ENCODE measurements around the gene ACP2.

The ACP2 gene, protein sequence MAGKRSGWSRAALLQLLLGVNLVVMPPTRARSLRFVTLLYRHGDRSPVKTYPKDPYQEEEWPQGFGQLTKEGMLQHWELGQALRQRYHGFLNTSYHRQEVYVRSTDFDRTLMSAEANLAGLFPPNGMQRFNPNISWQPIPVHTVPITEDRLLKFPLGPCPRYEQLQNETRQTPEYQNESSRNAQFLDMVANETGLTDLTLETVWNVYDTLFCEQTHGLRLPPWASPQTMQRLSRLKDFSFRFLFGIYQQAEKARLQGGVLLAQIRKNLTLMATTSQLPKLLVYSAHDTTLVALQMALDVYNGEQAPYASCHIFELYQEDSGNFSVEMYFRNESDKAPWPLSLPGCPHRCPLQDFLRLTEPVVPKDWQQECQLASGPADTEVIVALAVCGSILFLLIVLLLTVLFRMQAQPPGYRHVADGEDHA

DNA sequence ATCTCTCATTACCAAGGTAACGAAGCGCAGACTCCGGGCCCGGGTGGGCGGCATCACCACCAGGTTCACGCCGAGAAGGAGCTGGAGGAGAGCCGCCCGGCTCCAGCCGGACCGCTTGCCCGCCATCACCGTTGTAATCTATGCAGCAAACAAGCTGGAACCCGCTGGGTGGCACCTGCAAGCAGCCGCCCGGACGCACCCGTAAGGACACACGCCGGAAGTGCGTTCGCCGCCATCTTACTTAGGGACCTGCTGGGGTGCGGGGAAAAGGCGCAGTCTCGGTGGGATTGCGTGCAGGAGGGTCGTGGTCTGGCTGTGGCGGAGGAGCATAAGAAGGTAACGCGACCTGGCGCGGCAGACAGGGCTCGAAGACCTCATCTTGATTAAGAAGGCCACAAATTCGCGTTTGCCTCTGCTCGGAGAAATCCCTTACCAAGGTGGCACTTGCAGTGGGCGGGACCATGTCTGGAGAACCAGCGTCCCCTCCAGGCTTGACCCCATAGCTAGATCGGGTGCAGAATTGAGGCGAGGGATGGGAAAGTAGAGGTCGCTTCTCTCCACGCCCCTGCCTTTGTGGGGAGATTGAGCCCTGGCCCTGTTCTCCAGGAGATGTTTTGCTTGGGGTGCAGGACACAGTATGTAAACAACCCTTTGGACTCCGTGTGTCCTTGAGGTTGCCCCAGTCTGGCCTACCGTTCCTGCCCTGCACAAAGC, at the start of gene ACP2:
ACP2 (minus strand) TSS at position 151 of the 714 bp plus-strand sequence; CDS start at position 126, 25 bp downstream.
- no peaks in the 10 kb centered on the region for H3K27me3 ChIP-seq (replicated peaks; ENCODE audit: control insufficient read depth, insufficient read depth, low read length)
- peak within 1 kb of the TSS; percentile 89 for H3K4me3 ChIP-seq (ENCODE audit: low read length)
- DNase-seq (ENCODE audit: low read depth): peak; percentile 96

DNA sequence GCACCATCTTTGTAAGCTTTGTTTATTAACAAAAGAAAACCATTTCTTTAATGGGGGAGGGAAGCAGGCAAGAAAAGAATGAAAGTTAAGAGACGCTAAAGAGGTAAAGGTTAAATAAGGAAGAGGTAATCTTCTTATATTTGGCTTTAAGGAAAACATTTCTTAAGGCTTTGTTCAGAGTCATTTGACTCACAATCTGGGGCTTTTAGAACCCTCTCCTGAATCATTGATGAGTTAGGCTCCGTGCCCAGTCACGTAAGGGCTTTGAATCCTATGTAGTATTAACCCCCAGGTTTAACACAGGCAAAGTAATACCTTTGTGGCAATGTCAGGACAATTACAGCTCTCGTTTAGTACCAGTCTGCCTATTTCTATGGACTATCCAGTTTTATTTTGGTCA, 47.4 kb upstream of the ACP2 start:
- H3K4me1 ChIP-seq (ENCODE audit: control insufficient read depth, insufficient read depth, low read length): no peaks in the 10 kb centered on the region
- H3K27me3 ChIP-seq (replicated peaks; ENCODE audit: control insufficient read depth, insufficient read depth, low read length): no peaks in the 10 kb centered on the region
- H3K9me3 ChIP-seq (ENCODE audit: control insufficient read depth, low read length): peaks cover 4% of the 10 kb centered on the region
- H3K4me3 ChIP-seq (ENCODE audit: low read length): no peak overlapping the region
- peaks cover 85% of the 10 kb centered on the region for H3K36me3 ChIP-seq (ENCODE audit: control insufficient read depth, insufficient read depth, low read length, severe bottlenecking)
- H3K9ac ChIP-seq (ENCODE audit: low read length): no peak overlapping the region
- DNase-seq (ENCODE audit: low read depth): no peak

More for the DNA sequence above, at the start of gene ACP2:
- Histone ChIP-seq H3K4me1 (ENCODE audit: control insufficient read depth, insufficient read depth, low read length) (peaks cover 27% of the 10 kb centered on the region), H3K36me3 (ENCODE audit: control insufficient read depth, insufficient read depth, low read length, severe bottlenecking) (peaks cover 18% of the 10 kb centered on the region), H3K9me3 (ENCODE audit: control insufficient read depth, low read length) (no peaks in the 10 kb centered on the region), H3K9ac (ENCODE audit: low read length) (peak within 1 kb of the TSS; percentile 90)

- Histone ChIP-seq H3K9ac (ENCODE audit: low read length) (no peak overlapping the region), H3K36me3 (ENCODE audit: control insufficient read depth, insufficient read depth, low read length, severe bottlenecking) (peaks cover 87% of the 10 kb centered on the region), H3K4me1 (ENCODE audit: control insufficient read depth, insufficient read depth, low read length) (no peaks in the 10 kb centered on the region), H3K27me3 (replicated peaks; ENCODE audit: control insufficient read depth, insufficient read depth, low read length) (no peaks in the 10 kb centered on the region), H3K9me3 (ENCODE audit: control insufficient read depth, low read length) (peaks cover 4% of the 10 kb centered on the region), H3K4me3 (ENCODE audit: low read length) (no peak overlapping the region)
- DNase-seq (ENCODE audit: low read depth): no peak
These were observed 46.8 kb upstream of the ACP2 start for GRCh38 chr11:47295385-47295784.

- Histone ChIP-seq H3K36me3 (ENCODE audit: control insufficient read depth, insufficient read depth, low read length, severe bottlenecking) (peaks cover 92% of the 10 kb centered on the region), H3K4me1 (ENCODE audit: control insufficient read depth, insufficient read depth, low read length) (no peaks in the 10 kb centered on the region), H3K4me3 (ENCODE audit: low read length) (no peak overlapping the region), H3K9ac (ENCODE audit: low read length) (no peak overlapping the region), H3K27me3 (replicated peaks; ENCODE audit: control insufficient read depth, insufficient read depth, low read length) (no peaks in the 10 kb centered on the region), H3K9me3 (ENCODE audit: control insufficient read depth, low read length) (no peaks in the 10 kb centered on the region)
- DNase-seq (ENCODE audit: low read depth): no peak
These were observed 41.2 kb upstream of the ACP2 start for GRCh38 chr11:47289856-47290255.

GRCh38 chr11:47288066-47288465, 39.5 kb upstream of the ACP2 start:
- Histone ChIP-seq H3K4me3 (ENCODE audit: low read length) (no peak overlapping the region), H3K9me3 (ENCODE audit: control insufficient read depth, low read length) (no peaks in the 10 kb centered on the region), H3K27me3 (replicated peaks; ENCODE audit: control insufficient read depth, insufficient read depth, low read length) (no peaks in the 10 kb centered on the region), H3K9ac (ENCODE audit: low read length) (no peak overlapping the region), H3K36me3 (ENCODE audit: control insufficient read depth, insufficient read depth, low read length, severe bottlenecking) (peaks cover 96% of the 10 kb centered on the region), H3K4me1 (ENCODE audit: control insufficient read depth, insufficient read depth, low read length) (no peaks in the 10 kb centered on the region)
- no peak for DNase-seq (ENCODE audit: low read depth)

DNA sequence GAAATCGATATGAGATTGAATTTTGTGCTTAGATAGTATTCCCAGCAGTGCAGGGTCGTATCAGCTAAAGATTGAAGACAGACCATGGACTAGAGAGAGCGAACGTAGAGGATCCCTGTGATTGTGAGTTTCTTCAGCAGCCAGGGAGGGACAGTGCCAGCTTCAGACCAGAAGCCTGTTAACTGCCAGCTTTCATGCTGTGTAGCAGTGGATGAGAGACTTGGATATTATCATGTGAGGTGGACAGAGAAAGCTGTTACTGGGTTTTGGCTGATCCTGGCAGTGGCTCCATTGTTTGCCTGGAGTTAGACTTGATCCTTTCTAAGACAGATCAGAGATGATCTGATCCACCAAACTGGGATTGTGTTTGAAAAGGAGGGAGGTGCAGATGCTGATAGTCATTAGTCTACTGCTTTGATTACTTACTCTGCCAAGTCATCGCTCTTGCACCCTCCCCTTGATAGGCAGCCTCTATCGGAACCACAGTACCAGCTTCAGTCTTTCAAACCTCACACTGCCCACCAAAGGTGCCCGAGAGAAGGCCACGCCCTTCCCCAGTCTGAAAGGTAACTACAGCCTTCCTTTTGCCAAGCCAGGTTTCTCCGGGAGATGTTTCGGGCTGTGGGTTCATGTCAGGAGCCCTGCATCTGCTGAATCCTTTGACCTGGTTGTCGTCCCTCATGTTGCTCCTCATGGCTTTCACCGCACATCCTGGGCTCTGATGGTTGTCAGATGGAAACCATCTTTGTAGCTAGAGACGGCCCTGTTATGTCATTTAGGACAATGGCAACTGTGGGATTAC, 37.6 kb upstream of the ACP2 start:
- no peaks in the 10 kb centered on the region for H3K9me3 ChIP-seq (ENCODE audit: control insufficient read depth, low read length)
- H3K4me1 ChIP-seq (ENCODE audit: control insufficient read depth, insufficient read depth, low read length): no peaks in the 10 kb centered on the region
- H3K36me3 ChIP-seq (ENCODE audit: control insufficient read depth, insufficient read depth, low read length, severe bottlenecking): peaks cover 95% of the 10 kb centered on the region
- no peak for DNase-seq (ENCODE audit: low read depth)
- H3K4me3 ChIP-seq (ENCODE audit: low read length): no peak overlapping the region
- H3K9ac ChIP-seq (ENCODE audit: low read length): no peak overlapping the region
- no peaks in the 10 kb centered on the region for H3K27me3 ChIP-seq (replicated peaks; ENCODE audit: control insufficient read depth, insufficient read depth, low read length)

GRCh38 chr11:47284151-47284550, 35.5 kb upstream of the ACP2 start:
- DNase-seq (ENCODE audit: low read depth): no peak
- H3K27me3 ChIP-seq (replicated peaks; ENCODE audit: control insufficient read depth, insufficient read depth, low read length): no peaks in the 10 kb centered on the region
- no peak overlapping the region for H3K4me3 ChIP-seq (ENCODE audit: low read length)
- H3K36me3 ChIP-seq (ENCODE audit: control insufficient read depth, insufficient read depth, low read length, severe bottlenecking): peaks cover 93% of the 10 kb centered on the region
- H3K4me1 ChIP-seq (ENCODE audit: control insufficient read depth, insufficient read depth, low read length): no peaks in the 10 kb centered on the region
- H3K9me3 ChIP-seq (ENCODE audit: control insufficient read depth, low read length): no peaks in the 10 kb centered on the region
- H3K9ac ChIP-seq (ENCODE audit: low read length): no peak overlapping the region

- Histone ChIP-seq H3K9me3 (ENCODE audit: control insufficient read depth, low read length) (no peaks in the 10 kb centered on the region), H3K36me3 (ENCODE audit: control insufficient read depth, insufficient read depth, low read length, severe bottlenecking) (peaks cover 96% of the 10 kb centered on the region), H3K4me3 (ENCODE audit: low read length) (no peak overlapping the region), H3K4me1 (ENCODE audit: control insufficient read depth, insufficient read depth, low read length) (peaks cover 3% of the 10 kb centered on the region), H3K27me3 (replicated peaks; ENCODE audit: control insufficient read depth, insufficient read depth, low read length) (no peaks in the 10 kb centered on the region), H3K9ac (ENCODE audit: low read length) (no peak overlapping the region)
- DNase-seq (ENCODE audit: low read depth): no peak
These were observed 33.8 kb upstream of the ACP2 start for GRCh38 chr11:47282462-47282861.

DNA sequence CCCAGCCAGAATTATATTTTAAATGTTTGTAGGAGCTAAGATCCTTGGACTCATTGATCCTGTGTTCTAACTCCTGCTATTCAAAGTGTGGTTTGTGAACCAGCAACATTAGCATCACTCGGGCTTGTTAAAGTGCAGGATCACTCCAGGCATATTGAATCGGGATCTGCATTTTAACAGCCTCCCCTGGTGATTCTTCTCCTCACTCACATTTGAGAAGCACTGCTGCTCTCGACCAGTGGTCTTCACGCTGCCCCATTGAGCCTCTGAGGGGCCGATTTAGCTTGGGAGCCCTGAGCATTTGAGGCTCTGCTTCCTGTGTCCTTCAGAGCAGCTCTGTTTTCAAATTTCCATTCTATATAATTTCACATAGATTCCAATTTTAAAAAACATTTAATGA, 32.2 kb upstream of the ACP2 start:
- no peaks in the 10 kb centered on the region for H3K9me3 ChIP-seq (ENCODE audit: control insufficient read depth, low read length)
- H3K9ac ChIP-seq (ENCODE audit: low read length): no peak overlapping the region
- no peak for DNase-seq (ENCODE audit: low read depth)
- no peaks in the 10 kb centered on the region for H3K27me3 ChIP-seq (replicated peaks; ENCODE audit: control insufficient read depth, insufficient read depth, low read length)
- peaks cover 95% of the 10 kb centered on the region for H3K36me3 ChIP-seq (ENCODE audit: control insufficient read depth, insufficient read depth, low read length, severe bottlenecking)
- H3K4me3 ChIP-seq (ENCODE audit: low read length): no peak overlapping the region
- H3K4me1 ChIP-seq (ENCODE audit: control insufficient read depth, insufficient read depth, low read length): peaks cover 6% of the 10 kb centered on the region

GRCh38 chr11:47280099-47280498, 31.5 kb upstream of the ACP2 start:
- Histone ChIP-seq H3K9me3 (ENCODE audit: control insufficient read depth, low read length) (no peaks in the 10 kb centered on the region), H3K4me3 (ENCODE audit: low read length) (no peak overlapping the region)
- no peak for DNase-seq (ENCODE audit: low read depth)

DNA sequence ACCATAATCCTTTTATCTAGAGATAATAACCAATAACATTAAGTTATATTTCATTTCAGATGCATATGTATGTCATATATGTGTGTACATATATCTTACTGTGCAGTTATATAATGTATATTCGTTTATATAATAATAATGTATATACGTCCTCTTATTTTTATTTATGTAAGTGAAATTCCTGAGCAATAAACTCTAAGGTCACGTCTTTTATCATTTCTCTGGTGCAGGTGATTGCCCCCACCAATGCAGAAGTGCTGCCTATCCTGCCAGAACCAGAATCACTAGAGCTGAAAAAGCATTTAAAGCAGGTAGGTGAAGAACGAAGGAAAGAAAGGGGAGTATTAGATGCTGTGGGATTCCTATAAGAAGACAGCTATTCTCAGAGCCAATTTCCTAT, 30.2 kb upstream of the ACP2 start:
- Histone ChIP-seq H3K36me3 (ENCODE audit: control insufficient read depth, insufficient read depth, low read length, severe bottlenecking) (peaks cover 94% of the 10 kb centered on the region), H3K4me3 (ENCODE audit: low read length) (no peak overlapping the region), H3K9me3 (ENCODE audit: control insufficient read depth, low read length) (no peaks in the 10 kb centered on the region), H3K9ac (ENCODE audit: low read length) (no peak overlapping the region), H3K4me1 (ENCODE audit: control insufficient read depth, insufficient read depth, low read length) (peaks cover 6% of the 10 kb centered on the region), H3K27me3 (replicated peaks; ENCODE audit: control insufficient read depth, insufficient read depth, low read length) (no peaks in the 10 kb centered on the region)
- DNase-seq (ENCODE audit: low read depth): no peak

More at GRCh38 chr11:47280099-47280498, 31.5 kb upstream of the ACP2 start:
- H3K27me3 ChIP-seq (replicated peaks; ENCODE audit: control insufficient read depth, insufficient read depth, low read length): no peaks in the 10 kb centered on the region
- no peak overlapping the region for H3K9ac ChIP-seq (ENCODE audit: low read length)
- H3K4me1 ChIP-seq (ENCODE audit: control insufficient read depth, insufficient read depth, low read length): peaks cover 6% of the 10 kb centered on the region
- H3K36me3 ChIP-seq (ENCODE audit: control insufficient read depth, insufficient read depth, low read length, severe bottlenecking): peaks cover 95% of the 10 kb centered on the region

Data from adipocyte (in vitro differentiated cells).